ENCODE measurements around the gene CARMIL1.
"Not testable (repeated sequence)": the region's sequence is repeated elsewhere in the genome, so short reads cannot be mapped to it uniquely, and the experiment has no call there.

CARMIL1 gene

DNA sequence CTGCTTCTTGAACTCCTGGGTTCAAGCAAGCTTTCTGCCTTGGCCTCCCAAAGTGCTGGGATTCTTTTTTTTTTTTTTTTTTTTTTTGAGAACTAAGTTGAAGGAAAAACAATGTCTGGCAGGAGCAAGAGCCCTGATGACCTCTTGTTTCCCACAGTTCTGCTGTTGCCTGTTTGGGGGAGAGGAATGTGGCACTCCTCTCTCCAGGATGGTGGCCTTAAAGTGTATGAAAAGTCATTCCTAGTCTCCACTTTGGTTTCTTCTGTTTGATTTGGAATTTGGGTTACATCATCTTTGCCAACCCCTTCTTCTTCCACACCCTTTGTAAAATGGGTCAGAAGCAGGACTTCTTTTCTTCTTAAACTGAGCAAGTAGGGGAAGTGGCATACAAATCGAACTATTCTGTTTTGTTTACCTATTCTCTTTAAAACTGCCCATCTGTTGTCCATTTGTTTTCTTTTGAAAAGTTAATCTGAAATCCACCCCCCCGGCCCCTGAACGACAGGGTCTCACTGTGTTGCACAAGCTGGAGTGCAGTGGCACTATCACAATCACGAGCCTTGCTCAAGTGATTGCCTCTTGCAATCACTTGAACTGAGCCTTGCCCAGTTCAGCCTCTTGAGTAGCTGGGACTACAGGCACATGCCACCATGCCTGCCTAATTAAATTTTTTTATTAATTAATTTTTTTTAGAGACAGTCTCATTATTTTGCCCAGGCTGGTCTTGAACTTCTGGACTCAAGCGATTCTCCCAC lies 11.3 kb downstream of the CARMIL1 start:
- Histone ChIP-seq H3K9ac (ENCODE audit: low read depth in 1 of 2, low read length in 2 of 2) (no peak overlapping the region), H3K36me3 (ENCODE audit: control insufficient read depth in 2 of 2, insufficient read depth in 2 of 2, low read length in 2 of 2) (no peaks in the 10 kb centered on the region), H3K27ac (ENCODE audit: low read depth in 2 of 2, low read length in 2 of 2) (no peak overlapping the region), H3K4me3 (ENCODE audit: low read length in 2 of 2) (no peak overlapping the region), H3K9me3 (ENCODE audit: control insufficient read depth in 2 of 2, low read length in 2 of 2) (no peaks in the 10 kb centered on the region), H3K27me3 (ENCODE audit: control insufficient read depth in 2 of 2, insufficient read depth in 2 of 2, low read length in 2 of 2) (no peaks in the 10 kb centered on the region), H3K4me1 (ENCODE audit: control insufficient read depth in 2 of 2, insufficient read depth in 2 of 2, low read length in 2 of 2) (peaks cover 0 to 4% of the 10 kb centered on the region in 2 donors)

- Histone ChIP-seq H3K27me3 (ENCODE audit: control insufficient read depth in 2 of 2, insufficient read depth in 2 of 2, low read length in 2 of 2) (no peaks in the 10 kb centered on the region), H3K9me3 (ENCODE audit: control insufficient read depth in 2 of 2, low read length in 2 of 2) (no peaks in the 10 kb centered on the region), H3K9ac (ENCODE audit: low read depth in 1 of 2, low read length in 2 of 2) (no peak overlapping the region), H3K4me3 (ENCODE audit: low read length in 2 of 2) (no peak overlapping the region), H3K4me1 (ENCODE audit: control insufficient read depth in 2 of 2, insufficient read depth in 2 of 2, low read length in 2 of 2) (peaks cover 0 to 6% of the 10 kb centered on the region in 2 donors), H3K27ac (ENCODE audit: low read depth in 2 of 2, low read length in 2 of 2) (no peak overlapping the region), H3K36me3 (ENCODE audit: control insufficient read depth in 2 of 2, insufficient read depth in 2 of 2, low read length in 2 of 2) (no peaks in the 10 kb centered on the region)
These were observed 13.2 kb downstream of the CARMIL1 start for GRCh38 chr6:25292384-25292783.

DNA sequence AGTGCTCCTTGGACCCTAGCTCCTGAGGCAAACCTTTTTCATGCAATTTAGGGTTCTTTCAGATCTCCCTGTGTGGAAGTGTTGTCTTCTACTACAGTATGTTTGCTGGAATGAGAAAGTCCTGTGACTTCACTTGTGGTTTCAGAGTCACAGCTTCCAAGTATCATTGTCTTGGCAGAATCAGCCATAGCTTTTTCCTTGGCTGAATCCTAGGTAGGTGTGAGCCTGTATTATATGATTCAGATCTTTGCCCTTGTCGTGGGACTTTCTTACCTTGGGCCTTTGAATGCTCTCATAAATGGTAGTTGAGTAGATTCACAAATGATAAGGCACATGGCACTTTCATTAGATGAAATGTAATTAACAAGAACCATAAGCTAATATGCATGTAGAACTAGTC lies 16.5 kb downstream of the CARMIL1 start:
- peaks cover 3 to 6% of the 10 kb centered on the region in 2 donors for H3K4me1 ChIP-seq (ENCODE audit: control insufficient read depth in 2 of 2, insufficient read depth in 2 of 2, low read length in 2 of 2)
- H3K4me3 ChIP-seq (ENCODE audit: low read length in 2 of 2), result no peak overlapping the region
- H3K27me3 ChIP-seq (ENCODE audit: control insufficient read depth in 2 of 2, insufficient read depth in 2 of 2, low read length in 2 of 2), result no peaks in the 10 kb centered on the region
- H3K9me3 ChIP-seq (ENCODE audit: control insufficient read depth in 2 of 2, low read length in 2 of 2), result no peaks in the 10 kb centered on the region
- H3K9ac ChIP-seq (ENCODE audit: low read depth in 1 of 2, low read length in 2 of 2), result no peak overlapping the region
- no peaks in the 10 kb centered on the region for H3K36me3 ChIP-seq (ENCODE audit: control insufficient read depth in 2 of 2, insufficient read depth in 2 of 2, low read length in 2 of 2)
- peak overlapping the region in 1 of 2 donors; percentile 33 for H3K27ac ChIP-seq (ENCODE audit: low read depth in 2 of 2, low read length in 2 of 2)

GRCh38 chr6:25296217-25296905 lies 17.2 kb downstream of the CARMIL1 start:
- Histone ChIP-seq H3K9ac (ENCODE audit: low read depth in 1 of 2, low read length in 2 of 2) (no peak overlapping the region), H3K27ac (ENCODE audit: low read depth in 2 of 2, low read length in 2 of 2) (peak overlapping the region in 1 of 2 donors; percentile 33), H3K27me3 (ENCODE audit: control insufficient read depth in 2 of 2, insufficient read depth in 2 of 2, low read length in 2 of 2) (no peaks in the 10 kb centered on the region), H3K9me3 (ENCODE audit: control insufficient read depth in 2 of 2, low read length in 2 of 2) (no peaks in the 10 kb centered on the region), H3K4me1 (ENCODE audit: control insufficient read depth in 2 of 2, insufficient read depth in 2 of 2, low read length in 2 of 2) (peaks cover 3 to 6% of the 10 kb centered on the region in 2 donors), H3K36me3 (ENCODE audit: control insufficient read depth in 2 of 2, insufficient read depth in 2 of 2, low read length in 2 of 2) (no peaks in the 10 kb centered on the region), H3K4me3 (ENCODE audit: low read length in 2 of 2) (no peak overlapping the region)

DNA sequence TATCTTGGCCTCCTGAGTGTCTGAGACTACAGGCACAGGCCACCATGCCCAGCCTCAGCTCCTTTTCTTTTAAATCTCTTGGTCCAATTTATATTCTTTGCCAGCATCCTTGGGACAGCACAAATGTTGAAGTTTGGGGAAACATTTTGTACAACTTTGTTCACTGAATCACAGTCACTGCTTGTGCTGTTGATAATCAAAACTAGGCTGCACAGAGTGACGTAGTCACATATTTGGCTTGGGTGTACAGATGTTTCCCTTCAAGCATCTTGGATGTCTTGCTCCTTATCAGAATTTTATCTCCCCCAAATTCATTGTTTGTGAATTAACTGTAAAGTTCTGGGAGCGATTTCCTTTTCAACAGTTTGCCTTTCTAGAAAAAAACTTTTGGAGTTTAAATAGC lies 17.9 kb downstream of the CARMIL1 start:
- Histone ChIP-seq H3K27ac (ENCODE audit: low read depth in 2 of 2, low read length in 2 of 2) (peak overlapping the region in 1 of 2 donors; percentile 34), H3K27me3 (ENCODE audit: control insufficient read depth in 2 of 2, insufficient read depth in 2 of 2, low read length in 2 of 2) (no peaks in the 10 kb centered on the region), H3K4me3 (ENCODE audit: low read length in 2 of 2) (no peak overlapping the region), H3K4me1 (ENCODE audit: control insufficient read depth in 2 of 2, insufficient read depth in 2 of 2, low read length in 2 of 2) (peaks cover 4 to 10% of the 10 kb centered on the region in 2 donors), H3K36me3 (ENCODE audit: control insufficient read depth in 2 of 2, insufficient read depth in 2 of 2, low read length in 2 of 2) (no peaks in the 10 kb centered on the region), H3K9ac (ENCODE audit: low read depth in 1 of 2, low read length in 2 of 2) (no peak overlapping the region), H3K9me3 (ENCODE audit: control insufficient read depth in 2 of 2, low read length in 2 of 2) (no peaks in the 10 kb centered on the region)

- no peaks in the 10 kb centered on the region for H3K9me3 ChIP-seq (ENCODE audit: control insufficient read depth in 2 of 2, low read length in 2 of 2)
- no peak overlapping the region for H3K9ac ChIP-seq (ENCODE audit: low read depth in 1 of 2, low read length in 2 of 2)
- H3K4me1 ChIP-seq (ENCODE audit: control insufficient read depth in 2 of 2, insufficient read depth in 2 of 2, low read length in 2 of 2), result peaks cover 11 to 19% of the 10 kb centered on the region in 2 donors
- H3K4me3 ChIP-seq (ENCODE audit: low read length in 2 of 2), result no peak overlapping the region
- H3K36me3 ChIP-seq (ENCODE audit: control insufficient read depth in 2 of 2, insufficient read depth in 2 of 2, low read length in 2 of 2), result no peaks in the 10 kb centered on the region
- peak overlapping the region in 1 of 2 donors; percentile 34 for H3K27ac ChIP-seq (ENCODE audit: low read depth in 2 of 2, low read length in 2 of 2)
- no peaks in the 10 kb centered on the region for H3K27me3 ChIP-seq (ENCODE audit: control insufficient read depth in 2 of 2, insufficient read depth in 2 of 2, low read length in 2 of 2)
These were observed 18.8 kb downstream of the CARMIL1 start for GRCh38 chr6:25297823-25298522.

GRCh38 chr6:25298523-25298865 lies 19.3 kb downstream of the CARMIL1 start:
- H3K9me3 ChIP-seq (ENCODE audit: control insufficient read depth in 2 of 2, low read length in 2 of 2); H3K27ac ChIP-seq (ENCODE audit: low read depth in 2 of 2, low read length in 2 of 2); H3K4me3 ChIP-seq (ENCODE audit: low read length in 2 of 2); H3K27me3 ChIP-seq (ENCODE audit: control insufficient read depth in 2 of 2, insufficient read depth in 2 of 2, low read length in 2 of 2); H3K9ac ChIP-seq (ENCODE audit: low read depth in 1 of 2, low read length in 2 of 2); H3K36me3 ChIP-seq (ENCODE audit: control insufficient read depth in 2 of 2, insufficient read depth in 2 of 2, low read length in 2 of 2): not testable (repeated sequence)
- peaks cover 11 to 22% of the 10 kb centered on the region in 2 donors for H3K4me1 ChIP-seq (ENCODE audit: control insufficient read depth in 2 of 2, insufficient read depth in 2 of 2, low read length in 2 of 2)

DNA sequence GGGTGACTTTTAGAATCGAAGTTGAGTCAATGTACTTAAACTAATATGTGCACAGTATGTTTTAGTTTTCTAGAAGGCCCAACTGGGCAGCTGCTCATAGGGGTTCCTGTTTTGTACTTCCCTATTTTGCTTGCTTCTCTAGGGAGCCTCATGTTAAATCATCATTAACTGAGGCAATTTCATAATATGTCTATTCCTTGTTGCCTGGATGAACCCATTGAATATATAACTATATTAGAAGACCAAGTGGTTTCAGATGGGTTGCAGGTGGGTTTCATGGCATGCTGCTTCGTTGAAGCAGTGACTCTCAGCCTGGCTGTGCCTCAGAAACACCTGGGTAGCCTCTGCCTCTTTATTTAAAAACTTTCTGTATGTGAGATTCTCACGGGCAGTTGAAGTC lies 22.2 kb downstream of the CARMIL1 start:
- Histone ChIP-seq H3K4me3 (ENCODE audit: low read length in 2 of 2) (no peak overlapping the region), H3K9ac (ENCODE audit: low read depth in 1 of 2, low read length in 2 of 2) (no peak overlapping the region), H3K4me1 (ENCODE audit: control insufficient read depth in 2 of 2, insufficient read depth in 2 of 2, low read length in 2 of 2) (peaks cover 17 to 22% of the 10 kb centered on the region in 2 donors), H3K27me3 (ENCODE audit: control insufficient read depth in 2 of 2, insufficient read depth in 2 of 2, low read length in 2 of 2) (no peaks in the 10 kb centered on the region), H3K9me3 (ENCODE audit: control insufficient read depth in 2 of 2, low read length in 2 of 2) (no peaks in the 10 kb centered on the region), H3K36me3 (ENCODE audit: control insufficient read depth in 2 of 2, insufficient read depth in 2 of 2, low read length in 2 of 2) (no peaks in the 10 kb centered on the region), H3K27ac (ENCODE audit: low read depth in 2 of 2, low read length in 2 of 2) (peak overlapping the region in 1 of 2 donors; percentile 49)

GRCh38 chr6:25302151-25302550 lies 23.0 kb downstream of the CARMIL1 start:
- Histone ChIP-seq H3K27me3 (ENCODE audit: control insufficient read depth in 2 of 2, insufficient read depth in 2 of 2, low read length in 2 of 2) (no peaks in the 10 kb centered on the region), H3K4me3 (ENCODE audit: low read length in 2 of 2) (no peak overlapping the region), H3K27ac (ENCODE audit: low read depth in 2 of 2, low read length in 2 of 2) (peak overlapping the region; percentile 6 to 49), H3K9ac (ENCODE audit: low read depth in 1 of 2, low read length in 2 of 2) (no peak overlapping the region), H3K36me3 (ENCODE audit: control insufficient read depth in 2 of 2, insufficient read depth in 2 of 2, low read length in 2 of 2) (no peaks in the 10 kb centered on the region), H3K4me1 (ENCODE audit: control insufficient read depth in 2 of 2, insufficient read depth in 2 of 2, low read length in 2 of 2) (peaks cover 17 to 22% of the 10 kb centered on the region in 2 donors), H3K9me3 (ENCODE audit: control insufficient read depth in 2 of 2, low read length in 2 of 2) (no peaks in the 10 kb centered on the region)

DNA sequence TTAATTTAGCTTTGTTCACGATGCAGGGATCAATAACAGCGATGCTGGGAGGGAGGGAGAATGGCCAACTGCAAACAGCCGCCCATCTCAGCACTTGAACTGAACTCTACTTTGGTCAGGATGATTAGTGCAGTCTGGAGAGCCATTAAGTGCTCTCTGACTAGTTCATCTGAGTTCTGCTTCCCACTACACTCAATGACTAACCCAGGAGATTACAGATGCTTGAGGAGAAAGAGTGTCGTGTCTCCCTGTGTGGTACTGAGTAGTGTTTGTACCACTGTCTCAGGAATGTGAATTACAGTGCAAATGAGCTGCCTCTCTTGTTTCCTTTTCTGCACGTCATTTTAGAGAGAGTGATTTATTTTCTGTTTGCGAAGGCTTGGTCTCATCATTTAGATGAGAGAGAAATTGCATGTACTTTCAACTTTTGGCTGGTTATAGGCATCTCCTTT lies 23.5 kb downstream of the CARMIL1 start:
- peaks cover 17 to 22% of the 10 kb centered on the region in 2 donors for H3K4me1 ChIP-seq (ENCODE audit: control insufficient read depth in 2 of 2, insufficient read depth in 2 of 2, low read length in 2 of 2)
- no peak overlapping the region for H3K9ac ChIP-seq (ENCODE audit: low read depth in 1 of 2, low read length in 2 of 2)
- H3K27me3 ChIP-seq (ENCODE audit: control insufficient read depth in 2 of 2, insufficient read depth in 2 of 2, low read length in 2 of 2), result no peaks in the 10 kb centered on the region
- H3K27ac ChIP-seq (ENCODE audit: low read depth in 2 of 2, low read length in 2 of 2), result peak overlapping the region; percentile 6 to 49
- H3K9me3 ChIP-seq (ENCODE audit: control insufficient read depth in 2 of 2, low read length in 2 of 2), result no peaks in the 10 kb centered on the region
- H3K36me3 ChIP-seq (ENCODE audit: control insufficient read depth in 2 of 2, insufficient read depth in 2 of 2, low read length in 2 of 2), result no peaks in the 10 kb centered on the region
- H3K4me3 ChIP-seq (ENCODE audit: low read length in 2 of 2), result peak overlapping the region in 1 of 2 donors; percentile 8
